Thyroid gland (tissue), 4 donors: ENCODE results near the gene EFHD2.
"Not testable (repeated sequence)": the region's sequence is repeated elsewhere in the genome, so short reads cannot be mapped to it uniquely, and the experiment has no call there.

Experiments
- CTCF ChIP-seq, 6 experiments: fragments of 200-600 bp in 3 of 6; fragments of 450-650 bp in 3 of 6; sonication (generic) in 3 of 6; IDR thresholded peaks; one replicate each; pipeline ENCODE4 v1.5.1; 2016 to 2019; ENCODE audit warnings: antibody characterized with exemption in 6 of 6, mild to moderate bottlenecking in 2 of 6, inconsistent platforms in 1 of 6, moderate library complexity in 1 of 6
- POLR2A ChIP-seq, 2 donors: fragments of 450-650 bp; IDR thresholded peaks; one replicate each; pipeline ENCODE4 v1.6.1; 2017; ENCODE audit warnings: antibody characterized with exemption in 2 of 2, mild to moderate bottlenecking in 2 of 2, moderate library complexity in 1 of 2

- not testable (repeated sequence) for TF ChIP-seq CTCF, POLR2A (IDR thresholded peaks at IDR 0.05)
Observed at GRCh38 chr1:15428252-15428651, 18.6 kb downstream of the EFHD2 start.
